HG03432 (cell line): ENCODE results near the gene NOS1.
"Not testable (repeated sequence)": the region's sequence is repeated elsewhere in the genome, so short reads cannot be mapped to it uniquely, and the experiment has no call there.

Experiments used
- ATAC-seq: cut with Tn5 transposase; IDR thresholded peaks from one replicate; pipeline ENCODE4 v1.9.1; 2021; ENCODE audit warnings: mild to moderate bottlenecking, moderate library complexity; ENCODE audit not compliant: unreplicated experiment

The NOS1 gene

GRCh38 chr12:117273091-117273490, 88.3 kb downstream of the NOS1 start:
- no peak for ATAC-seq

GRCh38 chr12:117272690-117273089, 88.7 kb downstream of the NOS1 start:
- ATAC-seq = no peak

DNA sequence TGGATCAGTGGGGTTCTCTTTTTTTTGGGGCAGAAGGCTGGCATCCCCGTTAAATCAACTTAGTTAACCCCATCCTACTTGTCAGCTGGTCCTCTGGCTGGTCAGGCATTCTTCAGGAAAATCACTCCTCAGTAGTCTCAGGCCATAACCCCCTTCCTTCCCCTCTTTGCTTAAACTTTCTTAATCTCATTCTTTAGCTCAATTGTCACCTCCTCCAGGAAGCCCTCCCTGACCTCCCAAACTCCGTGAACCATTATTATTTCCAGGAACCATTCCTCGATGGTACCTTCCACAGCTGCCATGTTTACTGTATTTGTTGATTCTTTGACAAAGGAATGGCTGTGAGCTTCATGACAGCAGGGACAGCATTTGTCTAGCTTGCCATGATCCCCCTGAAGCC, 98.7 kb downstream of the NOS1 start:
- ATAC-seq = no peak

- no peak for ATAC-seq
These were observed 100.2 kb downstream of the NOS1 start for GRCh38 chr12:117261247-117261646.

DNA sequence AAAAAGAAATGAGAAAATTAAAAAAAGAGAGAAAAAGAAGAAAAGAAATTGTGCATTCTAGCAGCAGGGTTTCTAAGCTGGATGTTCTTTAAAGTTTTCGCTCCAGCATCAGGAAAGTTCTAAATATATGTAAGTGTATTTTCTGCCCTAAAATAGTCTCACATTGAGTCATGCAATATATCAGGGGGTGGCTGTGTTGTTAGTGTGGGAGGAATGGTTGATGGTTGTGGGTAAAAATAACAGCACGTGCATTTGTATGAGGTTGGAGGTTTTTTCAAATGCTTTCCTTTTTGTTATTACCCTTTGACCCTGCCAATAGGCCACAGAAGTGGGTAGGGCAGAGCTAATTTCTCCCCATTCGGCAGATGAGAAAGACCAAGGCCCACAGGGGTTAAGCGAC, 106.0 kb downstream of the NOS1 start:
- ATAC-seq = no peak

- no peak for ATAC-seq
These were observed 117.9 kb downstream of the NOS1 start for GRCh38 chr12:117243488-117243887.

DNA sequence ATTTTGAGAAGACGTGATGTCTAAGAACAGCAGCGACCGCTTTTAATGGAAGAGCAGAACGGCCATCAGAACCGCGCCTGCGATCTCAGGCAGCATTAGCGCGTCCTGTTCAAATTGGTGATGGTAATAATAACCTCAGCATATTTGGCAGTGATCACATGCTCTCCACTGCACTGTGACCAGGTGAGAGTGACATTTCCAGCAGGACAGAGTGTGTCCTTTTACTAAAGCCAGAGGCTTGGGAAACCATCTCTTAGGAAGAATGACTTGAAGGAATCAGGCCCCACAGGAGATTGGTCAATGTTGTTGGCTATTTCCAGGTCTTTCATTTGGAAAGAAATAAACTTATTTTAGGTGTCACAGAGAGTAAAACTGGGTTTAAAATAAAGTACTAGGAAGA, 119.7 kb downstream of the NOS1 start:
- no peak for ATAC-seq

DNA sequence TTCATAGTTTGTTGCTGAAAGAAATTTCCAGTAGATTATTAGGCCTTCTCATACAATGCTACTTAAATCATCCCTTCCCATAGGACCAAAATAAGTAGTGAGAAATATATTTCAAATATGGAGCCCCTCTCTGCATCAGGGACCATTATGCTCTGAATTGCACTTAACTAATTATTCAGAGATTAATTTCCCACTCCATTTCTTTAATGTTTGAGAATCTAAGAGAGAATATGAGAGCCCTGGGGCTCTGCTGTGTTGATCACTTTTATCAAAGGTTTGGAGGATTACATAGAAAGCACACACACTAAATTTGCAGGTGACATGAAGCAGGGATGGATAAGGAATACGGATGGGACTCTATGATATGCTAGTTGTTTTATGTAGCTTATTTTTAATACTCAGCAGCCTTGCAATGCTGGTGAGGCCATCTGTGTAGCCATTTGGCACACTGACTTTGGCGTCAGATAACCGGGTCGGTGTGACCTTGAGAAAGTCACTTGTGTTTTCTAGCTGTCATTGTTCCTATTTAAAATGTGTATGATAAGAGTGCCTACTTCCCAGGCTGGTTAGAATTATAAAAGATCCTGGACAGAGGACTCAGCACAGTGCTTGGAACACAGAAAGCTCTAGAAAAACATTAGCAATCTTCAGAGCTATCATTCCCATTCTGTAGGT, 121.2 kb downstream of the NOS1 start:
- no peak for ATAC-seq

DNA sequence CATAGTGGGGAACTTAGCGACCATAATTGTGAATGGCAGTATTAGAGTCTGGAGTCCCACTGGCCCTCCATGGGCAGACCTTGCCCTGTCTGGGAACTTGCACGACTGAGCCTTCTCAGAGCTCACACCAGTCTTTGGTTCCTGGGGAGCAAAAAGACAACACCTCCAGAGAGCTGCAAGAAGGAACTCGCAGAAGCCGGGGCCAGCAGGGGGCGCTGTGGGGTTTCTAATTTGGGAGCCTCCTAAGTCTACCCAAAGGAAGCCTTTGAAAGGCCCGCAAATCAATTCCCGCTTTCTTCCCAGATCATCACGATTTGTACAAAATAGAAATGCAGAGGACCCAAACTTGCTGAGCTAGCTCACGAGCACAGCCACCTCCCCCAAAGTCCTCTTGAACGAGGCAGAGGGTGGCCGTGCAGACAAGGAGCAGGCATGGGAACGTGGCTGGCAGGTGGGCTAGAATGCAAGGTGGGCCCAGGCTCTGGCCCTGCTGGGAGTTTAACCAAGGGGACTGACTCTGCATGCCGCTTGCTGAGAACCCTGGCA, 124.9 kb downstream of the NOS1 start:
- no peak for ATAC-seq

GRCh38 chr12:117235261-117235660, 126.2 kb downstream of the NOS1 start:
- no peak for ATAC-seq

DNA sequence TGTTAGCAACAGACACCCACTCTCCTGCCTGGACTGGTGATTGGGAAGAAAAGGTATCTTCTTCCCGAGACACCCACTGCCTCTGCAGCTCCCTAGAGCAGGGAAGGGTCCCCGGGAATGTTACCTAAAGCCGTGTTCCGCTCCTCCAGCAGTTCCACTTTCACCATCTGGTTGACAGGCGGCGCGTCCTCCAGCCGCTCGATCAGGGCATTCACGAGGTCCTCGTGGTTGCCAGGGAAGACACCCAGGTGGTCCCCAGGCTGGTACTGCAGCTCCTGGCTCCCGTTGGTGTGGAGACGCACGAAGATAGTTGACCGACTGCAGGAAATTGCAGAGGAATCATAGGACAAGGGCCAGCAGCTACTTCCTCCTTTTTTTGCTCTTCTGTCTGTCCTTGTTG, 127.0 kb downstream of the NOS1 start:
- no peak for ATAC-seq

DNA sequence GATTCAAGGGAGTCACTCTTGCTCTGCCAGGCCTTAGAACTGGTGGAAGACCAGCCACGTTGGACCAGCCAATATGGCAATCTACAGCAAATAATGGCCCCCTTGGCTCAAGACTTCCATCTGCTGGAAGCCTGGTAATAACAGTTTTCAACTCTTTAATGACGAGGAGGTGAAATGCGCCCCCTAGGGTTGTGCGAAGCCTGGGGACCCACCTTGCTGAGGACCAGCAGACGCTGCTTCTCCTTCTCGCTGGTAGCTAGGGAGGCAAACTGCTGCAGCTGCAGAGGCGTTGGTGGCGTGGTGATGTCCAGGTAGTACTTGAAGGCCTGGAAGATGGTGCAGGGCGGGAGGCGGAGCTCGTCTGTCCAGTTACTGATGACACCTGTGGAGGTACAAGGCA, 129.7 kb downstream of the NOS1 start:
- no peak for ATAC-seq

GRCh38 chr12:117228239-117228638, 133.2 kb downstream of the NOS1 start:
- ATAC-seq = no peak

DNA sequence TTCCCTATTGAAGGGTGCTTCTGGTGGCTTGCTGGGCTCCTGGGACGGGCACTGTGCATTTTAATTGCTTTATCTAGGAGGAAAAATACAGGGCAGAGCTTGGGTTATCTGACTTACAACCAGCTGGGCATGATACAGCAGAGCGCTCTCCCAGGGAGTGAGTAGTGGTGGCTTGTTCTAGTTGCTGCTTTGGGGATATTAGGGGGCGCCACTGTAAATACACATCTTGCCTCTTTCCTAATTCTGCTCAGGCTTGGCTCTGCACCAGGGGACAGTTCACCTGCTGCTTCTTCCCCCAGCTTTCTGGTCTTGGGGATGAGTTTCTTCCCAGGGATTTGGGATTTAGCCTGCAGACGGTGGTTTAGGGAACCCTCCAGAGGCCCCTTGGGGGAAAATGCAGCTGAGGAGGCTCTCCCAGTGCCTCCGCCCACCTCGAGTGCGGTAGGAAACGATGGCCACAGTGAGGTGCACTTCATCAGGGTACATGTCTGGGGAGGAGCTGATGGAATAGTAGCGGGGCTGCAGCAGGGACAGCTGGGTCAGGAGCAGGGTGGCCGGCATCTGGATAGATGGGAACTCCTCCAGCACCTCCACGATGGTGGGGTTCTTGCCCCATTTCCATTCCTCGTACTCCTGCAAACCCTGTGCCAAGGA, 134.3 kb downstream of the NOS1 start:
- no peak for ATAC-seq

DNA sequence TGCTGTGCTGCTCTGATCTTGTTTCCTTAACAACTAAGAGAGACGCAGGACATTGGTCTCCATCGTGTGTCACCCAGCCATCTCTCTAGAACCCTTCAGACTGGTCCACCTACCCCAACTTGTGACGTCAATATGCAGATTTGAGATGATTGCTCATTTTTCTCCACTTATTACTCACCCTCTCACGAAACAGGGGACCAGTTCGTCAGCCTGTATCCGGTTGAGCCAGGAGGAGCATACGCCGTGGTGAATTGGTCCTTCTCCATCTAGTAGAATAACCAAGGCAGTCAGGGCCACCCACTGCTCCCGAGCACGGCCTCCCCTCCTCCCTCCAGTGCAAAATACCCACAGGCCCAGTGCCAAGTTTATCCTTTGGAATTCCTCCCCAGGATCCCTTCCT, 134.9 kb downstream of the NOS1 start:
- ATAC-seq = no peak

GRCh38 chr12:117225179-117225578, 136.2 kb downstream of the NOS1 start:
- ATAC-seq = no peak

- ATAC-seq = not testable (repeated sequence)
These were observed 140.5 kb downstream of the NOS1 start for GRCh38 chr12:117220947-117221346.

- no peak for ATAC-seq
These were observed 143.3 kb downstream of the NOS1 start for GRCh38 chr12:117218149-117218548.

GRCh38 chr12:117216686-117217085, 144.7 kb downstream of the NOS1 start:
- no peak for ATAC-seq

- no peak for ATAC-seq
These were observed 146.6 kb downstream of the NOS1 start for GRCh38 chr12:117214797-117215196.

- ATAC-seq = no peak
These were observed 148.1 kb downstream of the NOS1 start for GRCh38 chr12:117213295-117213808.

GRCh38 chr12:117212563-117213190, 148.7 kb downstream of the NOS1 start:
- no peak for ATAC-seq
